Kidney (tissue), 14 donors: ENCODE data around the gene MON1A. TPM values are rescaled to one million over a fixed set of nuclear protein-coding genes. Genes with fewer than 3 reads are reported as not detected.

Experiments
- DNase-seq, 5 donors: peaks; one replicate each; pipeline ENCODE4 v3.0.0-alpha.2; 2013 to 2020
- FAIRE-seq: peaks from 2 replicates; lab custom pipeline; 2012; peaks lifted over from hg19 to GRCh38; lab: Jason Lieb, UNC
- H3K27ac ChIP-seq, 2 donors: one replicate each; pipeline ENCODE4 v1.7.0; 2013; ENCODE audit warnings: low read depth in 2 of 2, low read length in 2 of 2, inconsistent platforms in 1 of 2
- H3K27me3 ChIP-seq: one replicate; pipeline ENCODE4 v1.7.1; 2013; ENCODE audit warnings: low read length, inconsistent platforms; ENCODE audit not compliant: control insufficient read depth, insufficient read depth
- H3K36me3 ChIP-seq, 3 donors: one replicate each; pipeline versions ENCODE4 v1.7.0 to v1.7.1; 2013; ENCODE audit warnings: low read length in 3 of 3, control low read depth in 1 of 3, inconsistent platforms in 1 of 3; ENCODE audit not compliant: insufficient read depth in 3 of 3, control insufficient read depth in 2 of 3
- H3K4me1 ChIP-seq, 3 donors: one replicate each; pipeline versions ENCODE4 v1.7.0 to v1.7.1; 2013; ENCODE audit warnings: low read length in 3 of 3, inconsistent platforms in 1 of 3, low read depth in 1 of 3; ENCODE audit not compliant: control insufficient read depth in 2 of 3, insufficient read depth in 2 of 3
- H3K4me3 ChIP-seq, 3 donors: one replicate each; pipeline versions ENCODE4 v1.7.0 to v1.8.1; 2013; ENCODE audit warnings: low read length in 3 of 3, control low read depth in 1 of 3, inconsistent platforms in 1 of 3
- H3K9ac ChIP-seq, 3 donors: one replicate each; pipeline versions ENCODE4 v1.7.0 to v1.7.1; 2013; ENCODE audit warnings: low read length in 3 of 3, control low read depth in 1 of 3, inconsistent platforms in 1 of 3
- H3K9me3 ChIP-seq, 3 donors: one replicate each; pipeline versions ENCODE4 v1.7.0 to v1.7.1; 2013; ENCODE audit warnings: low read length in 3 of 3, control low read depth in 1 of 3, inconsistent platforms in 1 of 3; ENCODE audit not compliant: control insufficient read depth in 2 of 3, insufficient read depth in 1 of 3
- CTCF ChIP-seq: IDR thresholded peaks from 3 replicates; pipeline ENCODE4 v1.5.1; 2012; ENCODE audit warnings: mild to moderate bottlenecking, moderate library complexity, borderline replicate concordance; ENCODE audit not compliant: insufficient read depth; ENCODE audit errors: extremely low read depth
- intact Hi-C: fragments of 100-400 bp; cut with DNase I; formaldehyde crosslinking; loops from one replicate; pipeline ENCODE4 v1.11.1; 2022
- polyA plus RNA-seq: library from polyadenylated mRNA; stranded (reverse); fragments of 350-450 nt; fragmentation: Illumina TruSeq; extraction: RNeasy Lipid Tissue Mini Kit (QIAGEN cat#74804); gene quantifications from one replicate; pipeline ENCODE4 v1.2.3, GENCODE V29; 2014; ENCODE audit warnings: low read depth, low replicate concordance; ENCODE audit not compliant: insufficient read depth
- total RNA-seq: library from RNA; stranded (reverse); fragmentation: NEBNext Ultra II Directional; extraction: Animal tissue kit (Norgen Biotek cat#: 25700); gene quantifications from one replicate; pipeline ENCODE4 v1.2.1, GENCODE V29; 2021
- donor health status: control.
- donor health status: control.
- donor health status: control.
- donor health status: control.
- donor health status: control.
- donor health status: DM: yes; HTN: yes; CAD: no.
- donor health status: Normal renal cell carcinoma (clear cell type).

The MON1A gene
- total and polyA plus RNA-seq, 2 donors from 2014 or later = 7.4 to 16.4 TPM

GRCh38 chr3:49955636-49956035, 26.0 kb upstream of the MON1A start:
- intact Hi-C loops = no loop called here

GRCh38 chr3:49952924-49953323, 23.3 kb upstream of the MON1A start:
- H3K27ac ChIP-seq = no peak overlapping the region
- no peak for FAIRE-seq
- no peaks in the 10 kb centered on the region for H3K36me3 ChIP-seq
- no peaks in the 10 kb centered on the region for H3K27me3 ChIP-seq
- no peak overlapping the region for H3K9ac ChIP-seq
- DNase-seq = no peak
- peaks cover 0 to 6% (median 0%) of the 10 kb centered on the region in 3 donors for H3K4me1 ChIP-seq
- H3K9me3 ChIP-seq = no peaks in the 10 kb centered on the region
- no peak overlapping the region for H3K4me3 ChIP-seq
- intact Hi-C loops = no loop called here
- no peak for TF ChIP-seq CTCF

More at GRCh38 chr3:49955636-49956035, 26.0 kb upstream of the MON1A start:
- Histone ChIP-seq H3K27ac (no peak overlapping the region), H3K4me1 (peaks cover 0 to 3% (median 0%) of the 10 kb centered on the region in 3 donors), H3K36me3 (no peaks in the 10 kb centered on the region), H3K9ac (no peak overlapping the region), H3K9me3 (no peaks in the 10 kb centered on the region), H3K4me3 (no peak overlapping the region), H3K27me3 (no peaks in the 10 kb centered on the region)
- FAIRE-seq (no peak), DNase-seq (no peak)
- TF ChIP-seq CTCF = no peak

- Histone ChIP-seq H3K27me3 (no peaks in the 10 kb centered on the region), H3K9me3 (no peaks in the 10 kb centered on the region), H3K36me3 (no peaks in the 10 kb centered on the region), H3K4me3 (no peak overlapping the region), H3K4me1 (peaks cover 0 to 13% (median 2%) of the 10 kb centered on the region in 3 donors), H3K9ac (no peak overlapping the region), H3K27ac (no peak overlapping the region)
- TF ChIP-seq CTCF = no peak
- no peak for FAIRE-seq
- DNase-seq = no peak
- intact Hi-C loops = no loop called here
Measured at GRCh38 chr3:49942651-49943050, 13.0 kb upstream of the MON1A start.

GRCh38 chr3:49940667-49941249, 11.1 kb upstream of the MON1A start:
- Histone ChIP-seq H3K9ac (peak overlapping the region; percentile 77 to 93 (median 89)), H3K4me3 (peak overlapping the region; percentile 71 to 90 (median 89)), H3K27me3 (no peaks in the 10 kb centered on the region), H3K36me3 (no peaks in the 10 kb centered on the region), H3K27ac (peak overlapping the region; percentile 92 to 97), H3K4me1 (peaks cover 0 to 13% (median 2%) of the 10 kb centered on the region in 3 donors), H3K9me3 (no peaks in the 10 kb centered on the region)
- no peak for TF ChIP-seq CTCF
- DNase-seq (no peak), FAIRE-seq (no peak)
- intact Hi-C loops = no loop called here
